B cell (primary cell): ENCODE data around the gene MYPOP. TPM values are rescaled to one million over a fixed set of nuclear protein-coding genes. Genes with fewer than 3 reads are reported as not detected.
A peak's percentile ranks its signal among the peaks of the same experiment; 100 is the strongest.

Source experiments
- ATAC-seq: fragments of 200-7000 bp; cut with Tn5 transposase; one replicate; pipeline ENCODE4 v1.10.0; 2021; ENCODE audit warnings: low read depth, mild to moderate bottlenecking, moderate number of reproducible peaks, moderate library complexity
- CTCF ChIA-PET: fragments of 350-600 bp; sonication (Branson Sonifier 250); formaldehyde crosslinking; loops from one replicate; lab custom pipeline; 2021; ENCODE audit warnings: antibody characterized with exemption, inconsistent platforms; lab: Charles Lee
- POLR2A ChIA-PET: fragments of 350-600 bp; sonication (Branson Sonifier 250); formaldehyde crosslinking; loops from one replicate; lab custom pipeline; 2021; ENCODE audit warnings: antibody characterized with exemption; lab: Charles Lee
- DNase-seq: peaks from one replicate; pipeline ENCODE4 v3.0.0; 2013
- H2AFZ ChIP-seq: 2 replicates; pipeline ENCODE4 v1.6.1; 2012; ENCODE audit warnings: mild to moderate bottlenecking, low read depth, low read length; ENCODE audit not compliant: insufficient read depth, poor library complexity, severe bottlenecking
- H3K27ac ChIP-seq, 2 donors: 1 replicate in 1 of 2; 2 replicates in 1 of 2; pipeline ENCODE4 v1.5.1; 2012 to 2013; ENCODE audit warnings: low read length in 2 of 2, mild to moderate bottlenecking in 2 of 2, moderate library complexity in 1 of 2
- H3K27me3 ChIP-seq, 4 experiments: fragments of 200-600 bp in 1 of 4; sonication (generic) in 1 of 4; replicated peaks in 1 of 4; 1 replicate in 2 of 4; 2 replicates in 2 of 4; pipeline versions ENCODE4 v1.6.1 to v1.7.0; 2013 to 2016; ENCODE audit warnings: low read length in 3 of 4, mild to moderate bottlenecking in 2 of 4, mixed read lengths in 1 of 4, moderate library complexity in 1 of 4; ENCODE audit not compliant: insufficient read depth in 4 of 4, control insufficient read depth in 3 of 4; ENCODE audit errors: control extremely low read depth in 1 of 4
- H3K36me3 ChIP-seq, 2 experiments: replicated peaks in 1 of 2; 1 replicate in 1 of 2; 2 replicates in 1 of 2; pipeline versions ENCODE4 v1.6.1 to v1.7.1; 2013; ENCODE audit warnings: low read length in 1 of 2; ENCODE audit not compliant: insufficient read depth in 2 of 2, control insufficient read depth in 1 of 2; ENCODE audit errors: control extremely low read depth in 1 of 2, extremely low read depth in 1 of 2
- H3K4me1 ChIP-seq, 2 donors: fragments of 200-600 bp in 1 of 2; sonication (generic) in 1 of 2; 1 replicate in 1 of 2; 2 replicates in 1 of 2; pipeline versions ENCODE4 v1.5.1 to v1.6.1; 2013 to 2017; ENCODE audit warnings: low read length in 2 of 2; ENCODE audit not compliant: control insufficient read depth in 2 of 2, insufficient read depth in 2 of 2
- H3K4me2 ChIP-seq: replicated peaks from 2 replicates; pipeline ENCODE3; 2012; ENCODE audit warnings: mild to moderate bottlenecking, low read depth, low read length; ENCODE audit not compliant: poor library complexity, severe bottlenecking
- H3K4me3 ChIP-seq, 5 experiments: fragments of 200-600 bp in 1 of 5; sonication (generic) in 1 of 5; 1 replicate in 3 of 5; 2 replicates in 2 of 5; pipeline versions ENCODE4 v1.5.1 to v1.7.0; 2011 to 2016; ENCODE audit warnings: low read length in 4 of 5, mild to moderate bottlenecking in 4 of 5, low read depth in 2 of 5, control low read depth in 1 of 5, moderate library complexity in 1 of 5; ENCODE audit not compliant: insufficient read depth in 1 of 5; ENCODE audit errors: control extremely low read depth in 1 of 5, extremely low read depth in 1 of 5
- H3K79me2 ChIP-seq: fragments of 200-600 bp; sonication (generic); one replicate; pipeline ENCODE4 v1.6.0; 2016; ENCODE audit warnings: low read length; ENCODE audit not compliant: control insufficient read depth, insufficient read depth
- H3K9ac ChIP-seq: fragments of 200-600 bp; sonication (generic); 2 replicates; pipeline ENCODE4 v1.6.1; 2017; ENCODE audit warnings: mild to moderate bottlenecking, low read length, moderate library complexity
- H3K9me3 ChIP-seq, 3 donors: one replicate each; pipeline versions ENCODE4 v1.6.1 to v1.7.1; 2013; ENCODE audit warnings: low read length in 2 of 3; ENCODE audit not compliant: control insufficient read depth in 2 of 3, insufficient read depth in 1 of 3; ENCODE audit errors: control extremely low read depth in 1 of 3
- H4K20me1 ChIP-seq: 2 replicates; pipeline ENCODE4 v1.6.0; 2012; ENCODE audit warnings: mild to moderate bottlenecking, low read length; ENCODE audit not compliant: insufficient read depth, control insufficient read depth, poor library complexity, severe bottlenecking
- H3K27ac Mint-ChIP-seq: one replicate; pipeline ENCODE4 v1.8.0; 2021; ENCODE audit warnings: mixed read lengths
- H3K27me3 Mint-ChIP-seq: one replicate; pipeline ENCODE4 v1.8.0; 2021; ENCODE audit warnings: mixed read lengths
- H3K4me1 Mint-ChIP-seq: one replicate; pipeline ENCODE4 v1.8.0; 2021; ENCODE audit warnings: mixed read lengths
- H3K4me3 Mint-ChIP-seq: one replicate; pipeline ENCODE4 v1.8.0; 2021; ENCODE audit warnings: mixed read lengths
- H3K9me3 Mint-ChIP-seq: one replicate; pipeline ENCODE4 v1.8.0; 2022; ENCODE audit warnings: mixed read lengths; ENCODE audit not compliant: insufficient read depth
- CTCF ChIP-seq: fragments of 200-600 bp; IDR thresholded peaks from one replicate; pipeline ENCODE4 v1.8.0; 2022; ENCODE audit warnings: antibody characterized with exemption, mild to moderate bottlenecking
- EZH2 ChIP-seq: IDR thresholded peaks from 2 replicates; pipeline ENCODE4 v1.6.1; 2012; ENCODE audit warnings: borderline replicate concordance, low read depth, mild to moderate bottlenecking, moderate library complexity, low read length; ENCODE audit not compliant: insufficient read depth, poor library complexity, severe bottlenecking
- WGBS: methylation state at CpG from one replicate; pipeline ENCODE4 v1.1.5; 2013; ENCODE audit warnings: missing lambda C conversion rate; ENCODE audit not compliant: insufficient coverage; 5-methylcytosine and 5-hydroxymethylcytosine counted together
- intact Hi-C: fragments of 100-400 bp; cut with micrococcal nuclease; formaldehyde crosslinking; loops from one replicate; pipeline ENCODE4 v1.10.0; 2022
- polyA plus RNA-seq: library from polyadenylated mRNA; depleted of rRNA; stranded (reverse); fragments of >200 nt; gene quantifications from 2 replicates; pipeline ENCODE4 v1.2.3, GENCODE V29; 2012
- total RNA-seq, 2 donors: library from RNA; stranded (reverse); fragments of 120-200 nt in 1 of 2; gene quantifications; 1 replicate in 1 of 2; 2 replicates in 1 of 2; pipeline versions ENCODE4 v1.2.3 to v1.2.4, GENCODE V29; 2013 to 2022

The MYPOP gene
- total and polyA plus RNA-seq, 2 donors (not counting 1 experiment from before 2014, with no cell fraction given) = 5.7 to 12.1 TPM

- Mint-ChIP-seq H3K9me3 (no peaks in the 10 kb centered on the region), H3K4me1 (peaks cover 29% of the 10 kb centered on the region), H3K27me3 (peaks cover 14% of the 10 kb centered on the region), H3K27ac (peak overlapping the region; percentile 62), H3K4me3 (peak overlapping the region; percentile 82)
- POLR2A ChIA-PET = interaction anchor here (1.0 kb wide), 1 partner anchor 19 kb away, joined by 3 read pairs; the partner anchor contains the start of gene FOXA3
- peak overlapping the region in 4 of 5 experiments; percentile 8 to 50 (median 16) for H3K4me3 ChIP-seq
- peaks cover 0 to 2% (median 0%) of the 10 kb centered on the region in 3 donors for H3K9me3 ChIP-seq
- ATAC-seq (peak; percentile 37), DNase-seq (peak; percentile 89)
- H3K4me1 ChIP-seq = peaks cover 24 to 39% of the 10 kb centered on the region in 2 donors
- 24% methylated on average over 31 of the region's 47 CpGs for WGBS
- H3K27me3 ChIP-seq = peaks cover 0 to 10% (median 3%) of the 10 kb centered on the region in 4 experiments
- no peak overlapping the region for H3K27ac ChIP-seq
- TF ChIP-seq EZH2 (no peak), CTCF (peak; percentile 99)
- H3K4me2 ChIP-seq = peak overlapping the region; percentile 71
- no peak overlapping the region for H2AFZ ChIP-seq
- intact Hi-C loops = loop anchor here (1.0 kb wide), 1 partner anchor 66 kb away; no protein-coding TSS in a partner anchor
- CTCF ChIA-PET = interaction anchor here (1.0 to 2.9 kb wide), 7 partner anchors 12 to 114 kb away, joined by 3 to 11 read pairs (median 6); partner anchors contain the start of genes FOXA3 and SIX5
- peak overlapping the region; percentile 33 for H3K9ac ChIP-seq
- H3K79me2 ChIP-seq = peaks cover 29% of the 10 kb centered on the region
- H4K20me1 ChIP-seq = peaks cover 39% of the 10 kb centered on the region
- peaks cover 0 to 4% of the 10 kb centered on the region in 2 experiments for H3K36me3 ChIP-seq
These were observed 19.5 kb downstream of the MYPOP start for GRCh38 chr19:45882652-45883585.
